Stimulated activated CD4-positive, alpha-beta T cell treated with anti-CD3 and anti-CD28 coated beads, Interleukin-4, amount 100 ng/mL, for 1 hour (primary cell): ENCODE data around the gene CHST15.

Source experiments
- DNase-seq: peaks from one replicate; pipeline ENCODE4 v3.0.0-alpha.2; 2020

The CHST15 gene

DNA sequence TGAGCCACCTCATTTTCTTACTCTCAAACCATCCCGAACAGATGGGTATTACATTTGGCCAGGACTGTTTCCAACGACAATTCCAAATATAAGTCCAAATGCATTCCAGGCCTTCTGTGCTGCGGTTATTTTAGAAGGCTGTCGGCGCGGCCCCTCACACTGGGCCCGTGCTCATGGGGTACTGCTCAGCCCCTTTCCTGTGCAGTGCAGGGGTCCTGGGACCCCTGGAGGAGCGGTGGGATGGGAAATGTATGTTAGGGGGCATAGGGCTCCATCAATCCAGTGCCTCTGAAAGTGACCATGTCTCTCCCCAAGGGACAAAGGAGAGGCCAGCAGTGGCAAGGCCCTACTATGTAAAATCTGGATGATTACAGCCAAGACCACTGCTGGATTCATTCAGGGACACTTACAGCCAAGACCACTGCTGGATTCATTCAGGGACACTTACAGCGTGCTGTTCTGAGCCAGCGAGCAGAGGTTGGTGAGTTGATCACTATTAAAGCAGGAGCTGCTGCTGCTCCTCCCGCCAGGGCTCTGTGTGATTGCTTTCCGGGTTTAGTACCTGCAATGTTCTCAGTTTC lies 66.3 kb downstream of the CHST15 start:
- no peak for DNase-seq

- no peak for DNase-seq
Measured at GRCh38 chr10:124026589-124026939, 66.8 kb downstream of the CHST15 start.

DNA sequence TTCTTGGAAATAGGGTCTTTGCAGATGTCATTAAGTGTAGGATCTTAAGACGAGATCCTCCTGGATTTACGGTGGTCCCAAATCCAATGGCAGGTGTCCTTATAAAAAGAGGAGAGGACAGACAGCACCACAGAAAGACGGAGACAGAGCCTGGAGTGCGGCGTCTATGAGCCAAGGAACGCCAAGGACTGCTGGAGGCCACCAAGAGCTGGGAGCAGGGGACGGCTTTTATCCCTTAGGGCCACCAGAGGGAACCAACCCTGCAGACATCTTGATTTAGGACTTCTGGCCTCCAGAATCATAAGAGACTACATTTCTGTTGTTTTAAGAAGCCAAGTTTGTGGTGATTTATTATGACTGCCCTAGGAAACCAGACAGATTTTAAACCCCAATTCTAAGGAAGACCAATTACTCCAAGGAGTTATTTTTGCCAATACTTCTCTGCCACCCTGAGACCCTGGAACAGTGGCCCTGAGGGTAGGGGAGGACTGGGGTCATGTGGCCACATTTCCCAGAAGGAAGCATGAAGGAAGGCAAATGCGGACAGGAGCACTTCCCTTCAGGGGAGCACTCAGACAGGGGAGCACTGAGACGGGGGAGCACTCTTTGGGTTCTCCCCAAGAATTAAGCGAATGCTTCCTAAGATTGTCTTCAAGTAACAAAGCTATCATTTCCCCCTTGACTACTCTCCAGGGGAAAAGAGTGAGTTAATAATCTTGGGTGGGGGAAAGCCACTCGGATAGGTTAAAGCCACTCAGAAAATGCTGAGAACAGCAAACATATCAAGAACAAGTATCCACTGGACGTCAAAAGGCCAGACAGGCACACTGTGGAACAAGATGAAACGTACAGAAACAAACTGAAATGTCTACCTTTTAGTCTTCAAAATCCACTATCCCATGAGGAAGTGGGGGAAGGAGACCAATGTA lies 67.5 kb downstream of the CHST15 start:
- no peak for DNase-seq

- no peak for DNase-seq
Measured at GRCh38 chr10:124025152-124025551, 68.2 kb downstream of the CHST15 start.

DNA sequence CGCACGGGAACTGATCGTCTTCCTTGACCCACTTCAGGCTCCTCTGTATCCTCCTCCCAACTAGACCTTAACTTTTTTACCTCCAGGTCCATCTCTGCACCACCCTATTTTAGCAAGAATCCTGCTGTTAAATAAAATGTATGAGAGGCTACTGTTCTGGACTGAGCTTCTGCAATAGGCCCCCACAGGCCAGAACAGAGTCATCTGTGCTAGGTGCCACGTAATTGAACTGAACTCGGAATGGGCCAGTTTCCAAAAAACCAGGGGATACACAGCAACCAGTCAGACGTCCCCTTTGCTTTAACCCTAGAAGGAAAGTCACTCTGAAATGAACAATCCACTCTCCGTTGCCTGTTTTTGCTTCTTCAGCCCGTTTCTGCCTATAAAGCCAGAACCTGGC lies 71.3 kb downstream of the CHST15 start:
- no peak for DNase-seq

DNA sequence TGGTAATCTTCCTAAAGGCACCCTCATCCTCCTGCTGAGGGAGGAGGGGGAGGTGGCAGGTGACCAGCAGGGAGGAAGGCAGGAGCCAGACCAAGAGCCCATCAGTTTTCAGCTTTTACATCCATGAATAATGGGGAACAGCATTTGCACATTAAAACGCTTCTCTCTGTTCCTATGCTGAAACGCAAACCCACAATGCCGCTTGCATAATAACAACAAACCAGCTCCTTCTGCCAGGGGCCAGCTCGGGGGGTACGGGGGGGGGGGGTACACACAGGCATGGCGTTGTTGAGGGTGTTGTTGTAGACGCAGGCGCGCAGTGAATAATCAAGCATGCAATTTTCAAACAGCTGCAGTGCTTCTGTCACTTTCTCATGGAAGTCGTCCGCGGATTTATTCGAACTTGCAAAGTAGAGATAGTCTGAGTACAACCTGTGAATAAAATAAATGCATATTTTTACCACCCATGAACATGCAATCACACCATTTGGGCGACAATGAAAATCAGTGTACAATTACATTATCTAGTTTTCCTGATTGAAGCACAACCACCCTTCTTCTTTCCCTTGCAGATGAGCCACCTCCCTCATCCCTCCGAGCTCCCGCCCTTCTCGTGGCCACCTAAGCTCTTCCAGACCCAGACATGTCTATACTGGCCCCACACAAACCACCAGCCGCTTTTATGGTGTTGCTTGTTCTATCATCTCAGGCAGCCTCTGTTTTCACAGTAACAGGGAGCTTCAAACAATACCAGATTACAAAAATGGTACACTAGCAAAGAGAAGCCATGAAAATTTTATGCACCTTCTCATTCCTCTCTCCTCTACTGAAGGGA lies 72.2 kb downstream of the CHST15 start:
- no peak for DNase-seq

GRCh38 chr10:124019886-124020797 lies 73.3 kb downstream of the CHST15 start:
- no peak for DNase-seq

DNA sequence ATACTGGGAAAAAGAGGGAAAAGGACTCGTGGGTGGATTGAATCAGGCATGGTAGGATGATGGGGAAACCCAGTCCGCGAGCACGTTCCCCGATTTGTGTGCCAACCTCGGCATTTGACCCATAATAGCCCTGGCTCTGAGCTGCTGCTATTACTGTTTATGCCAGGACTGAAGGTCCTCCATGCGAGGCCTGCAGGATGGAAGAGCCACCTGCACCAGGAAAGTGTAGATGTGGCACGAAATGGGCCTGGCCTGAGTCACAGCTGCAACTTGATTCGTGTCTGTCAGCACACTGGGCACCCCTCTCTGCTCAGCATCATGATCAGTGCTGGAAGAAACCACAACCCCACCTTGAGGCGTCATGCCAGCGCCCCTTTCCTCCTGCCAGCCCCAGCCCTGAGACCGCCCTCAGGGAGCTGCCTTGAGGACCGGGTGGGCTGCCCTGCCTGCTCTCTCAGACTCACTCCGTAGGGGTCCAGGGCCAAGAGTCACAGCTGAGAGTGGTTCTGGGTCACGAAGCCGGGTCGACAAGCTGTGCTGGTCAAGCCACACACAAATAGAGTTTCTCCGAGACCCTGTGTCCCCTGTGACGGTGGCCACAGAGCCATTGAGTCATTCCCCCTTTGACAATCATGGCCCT lies 74.4 kb downstream of the CHST15 start:
- no peak for DNase-seq

DNA sequence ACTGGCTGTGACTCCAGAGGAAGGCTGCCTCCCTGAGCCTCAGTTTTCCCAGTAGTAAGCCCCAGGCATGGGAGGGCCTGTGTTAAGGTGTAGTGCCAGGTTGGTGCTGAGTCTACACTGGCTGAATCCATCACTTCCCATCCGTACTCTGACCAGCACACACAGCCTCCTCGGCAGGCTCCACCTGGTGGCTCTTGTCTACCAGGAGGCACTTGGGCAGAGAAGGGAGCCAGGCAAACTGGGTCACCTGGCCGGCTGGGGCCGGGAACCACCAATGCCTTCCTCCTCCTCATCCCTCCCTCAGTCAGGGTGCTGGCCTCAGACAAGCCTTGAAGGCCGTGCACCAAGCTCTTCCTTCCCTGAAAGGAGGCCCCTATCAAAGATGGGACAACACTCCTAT lies 75.7 kb downstream of the CHST15 start:
- no peak for DNase-seq

DNA sequence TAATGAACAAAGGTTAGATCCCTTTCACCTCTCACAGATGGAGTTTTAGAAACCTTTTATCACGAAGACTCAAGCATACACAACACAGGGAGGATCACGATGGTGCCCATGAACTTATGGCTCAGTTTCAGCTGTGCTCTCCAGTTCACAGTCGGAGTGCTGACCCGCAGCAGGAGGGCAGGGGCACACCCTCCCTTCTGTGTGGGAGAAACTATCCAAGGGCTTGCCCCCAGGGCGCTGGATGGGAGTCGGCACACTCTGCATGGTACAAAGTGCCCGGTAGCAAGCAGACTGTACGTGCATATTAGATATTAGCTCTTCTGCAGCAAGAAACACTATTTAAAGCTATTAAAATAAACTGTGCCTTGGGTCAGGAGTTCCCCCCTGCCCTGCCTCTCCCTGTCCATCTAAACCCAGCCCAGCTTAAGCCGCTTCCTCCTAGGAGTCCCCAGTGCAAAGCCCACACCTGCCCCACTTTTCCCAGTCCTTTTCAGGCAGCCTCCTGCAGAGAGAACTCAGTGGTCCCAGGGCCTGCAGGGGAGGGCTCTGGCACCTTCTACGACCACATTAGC lies 76.5 kb downstream of the CHST15 start:
- no peak for DNase-seq

- no peak for DNase-seq
Measured at GRCh38 chr10:124015991-124016390, 77.4 kb downstream of the CHST15 start.

- no peak for DNase-seq
Measured at GRCh38 chr10:124014416-124015154, 78.8 kb downstream of the CHST15 start.

GRCh38 chr10:124013916-124014315 lies 79.5 kb downstream of the CHST15 start:
- DNase-seq = no peak

GRCh38 chr10:124012991-124013390 lies 80.4 kb downstream of the CHST15 start:
- no peak for DNase-seq

DNA sequence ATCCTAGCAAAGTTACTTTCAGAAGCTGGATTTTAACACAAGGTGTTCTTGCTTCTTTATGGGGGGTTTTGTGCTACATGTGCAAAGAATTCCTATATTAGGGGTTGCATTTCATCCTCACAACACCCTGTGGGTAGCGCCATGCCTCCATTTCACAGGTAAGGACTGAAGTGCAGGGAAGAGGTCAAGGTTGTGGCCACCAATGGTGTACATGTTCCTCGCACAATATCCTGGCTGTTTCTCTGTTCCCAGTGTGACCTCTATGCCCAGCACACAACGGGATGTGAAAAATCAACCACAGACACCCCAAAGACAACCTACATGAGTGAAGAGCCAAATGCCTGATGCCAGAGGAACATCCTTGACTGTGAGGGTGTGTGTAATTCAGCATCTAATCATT lies 80.8 kb downstream of the CHST15 start:
- no peak for DNase-seq

- no peak for DNase-seq
Measured at GRCh38 chr10:124012066-124012465, 81.3 kb downstream of the CHST15 start.

DNA sequence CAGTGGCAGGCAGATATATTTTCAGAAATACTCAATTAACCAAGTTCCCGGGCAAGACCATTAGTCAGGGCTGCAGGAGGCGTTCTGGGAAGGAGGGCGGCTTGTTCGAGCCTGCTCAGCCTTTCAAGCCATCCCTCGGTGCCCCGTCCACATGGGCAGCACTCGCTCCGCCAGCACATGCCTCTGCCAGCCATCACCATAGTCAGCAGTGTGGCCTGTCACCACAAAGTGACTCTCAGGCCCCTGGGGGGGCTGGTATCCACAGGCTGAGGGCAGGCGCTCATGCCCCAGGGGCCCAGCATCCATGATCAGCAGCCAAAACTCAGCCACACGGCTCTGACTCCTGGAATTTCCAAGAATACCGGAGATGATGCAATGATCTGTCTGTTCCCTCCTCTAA lies 81.9 kb downstream of the CHST15 start:
- DNase-seq = no peak

DNA sequence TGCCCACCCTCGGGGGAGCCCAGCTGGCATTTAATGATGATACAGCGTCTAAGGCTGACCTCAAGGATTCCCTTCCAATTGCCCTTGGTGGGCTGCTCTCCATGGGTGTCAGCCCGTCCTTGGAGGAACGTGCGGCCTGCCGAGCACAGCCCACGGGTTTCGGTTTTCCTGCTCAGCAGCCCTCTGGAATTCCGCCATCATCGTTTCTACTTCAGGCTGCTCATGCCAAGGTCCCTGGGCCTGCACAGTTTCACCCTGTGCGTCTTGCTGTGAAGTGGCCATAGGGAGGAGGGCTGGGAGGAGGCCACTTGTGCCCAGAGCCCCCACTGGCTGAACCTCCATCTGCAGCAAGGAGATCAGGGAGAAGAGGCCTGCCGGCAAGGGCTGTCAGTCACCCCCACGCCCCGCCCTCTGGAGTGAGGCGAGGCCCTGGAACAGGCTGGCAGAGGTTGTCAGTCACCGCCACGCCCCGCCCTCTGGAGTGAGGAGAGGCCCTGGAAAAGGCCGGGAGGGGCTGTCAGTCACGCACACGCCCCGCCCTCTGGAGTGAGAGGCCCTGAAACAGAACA lies 82.8 kb downstream of the CHST15 start:
- DNase-seq = no peak

- no peak for DNase-seq
Measured at GRCh38 chr10:124010024-124010423, 83.4 kb downstream of the CHST15 start.

- no peak for DNase-seq
Measured at GRCh38 chr10:124009231-124010015, 84.0 kb downstream of the CHST15 start.
